HCT116 (cell line): ENCODE data around the gene CHD2. TPM values are rescaled to one million over a fixed set of nuclear protein-coding genes. Genes with fewer than 3 reads are reported as not detected.
A peak's percentile ranks its signal among the peaks of the same experiment; 100 is the strongest.

Source experiments
- ATAC-seq: fragments of 200-7000 bp; cut with Tn5 transposase; 2 replicates; pipeline ENCODE4 v1.9.1; 2020; ENCODE audit warnings: mild to moderate bottlenecking, moderate library complexity
- BruUV-seq: library from RNA; stranded (reverse); fragments of 400-500 nt; replicated peaks from 2 replicates; lab custom pipeline; 2021; lab: Mats Ljungman, UMichigan
- CTCF ChIA-PET: fragments of 300-600 bp; sonication (Branson Sonifier 250); formaldehyde crosslinking; loops from one replicate; lab custom pipeline; 2021; ENCODE audit warnings: antibody characterized with exemption; lab: Charles Lee
- POLR2A ChIA-PET: fragments of 300-600, 350-600 bp; sonication (Branson Sonifier 250); formaldehyde crosslinking; loops from one replicate; lab custom pipeline; 2021; ENCODE audit warnings: antibody characterized with exemption; lab: Charles Lee
- RAD21 ChIA-PET, 2 experiments: fragments of 300-600 bp; sonication (Branson Sonifier 250); formaldehyde crosslinking; loops; one replicate each; lab custom pipeline; 2023; ENCODE audit warnings: low total read pairs in 2 of 2; ENCODE audit not compliant: uncharacterized antibody in 2 of 2, unreplicated experiment in 2 of 2, low non-redundant PET in 1 of 2; lab: Charles Lee
- DNase-seq: peaks from one replicate; pipeline ENCODE4 v3.0.0-alpha.2; 2010; ENCODE audit warnings: low read depth, low spot score
- H2AFZ ChIP-seq: fragments of 200-600 bp; shearing (Covaris generic), sonication (generic); 2 replicates; pipeline ENCODE4 v1.6.1; 2017; ENCODE audit warnings: low read depth, mixed run types, mixed read lengths, antibody characterized with exemption, low read length; ENCODE audit not compliant: poor library complexity, severe bottlenecking
- H3K27ac ChIP-seq: 2 replicates; pipeline ENCODE4 v1.5.1; 2012; ENCODE audit warnings: low read depth, low read length
- H3K27me3 ChIP-seq: fragments of 200-600 bp; sonication (generic); 2 replicates; pipeline ENCODE4 v1.6.1; 2016; ENCODE audit warnings: mixed run types, low read length, mixed read lengths; ENCODE audit not compliant: insufficient read depth
- H3K36me3 ChIP-seq, 2 experiments: fragments of 200-500 bp in 1 of 2; fragments of 200-600 bp in 1 of 2; sonication (Bioruptor generic) in 1 of 2; sonication (generic) in 1 of 2; 2 replicates each; pipeline versions ENCODE4 v1.5.1 to v1.6.1; 2014 to 2016; ENCODE audit warnings: low read length in 2 of 2, inconsistent platforms in 1 of 2, mixed read lengths in 1 of 2, mixed run types in 1 of 2; ENCODE audit not compliant: insufficient read depth in 2 of 2, control insufficient read depth in 1 of 2
- H3K4me1 ChIP-seq, 2 experiments: fragments of 200-600 bp in 1 of 2; sonication (generic) in 1 of 2; 2 replicates each; pipeline versions ENCODE4 v1.5.1 to v1.6.1; 2012 to 2017; ENCODE audit warnings: low read length in 2 of 2, inconsistent platforms in 1 of 2, mild to moderate bottlenecking in 1 of 2, mixed read lengths in 1 of 2, mixed run types in 1 of 2, moderate library complexity in 1 of 2; ENCODE audit not compliant: insufficient read depth in 2 of 2, control insufficient read depth in 1 of 2
- H3K4me2 ChIP-seq: fragments of 200-600 bp; sonication (generic); 2 replicates; pipeline ENCODE4 v1.6.1; 2017; ENCODE audit warnings: mixed run types, low read length, mixed read lengths
- H3K4me3 ChIP-seq, 2 experiments: fragments of 200-600 bp in 1 of 2; sonication (generic) in 1 of 2; replicated peaks in 1 of 2; 2 replicates each; pipeline ENCODE4 v1.5.1; 2011 to 2016; ENCODE audit warnings: low read length in 2 of 2, control low read depth in 1 of 2, low read depth in 1 of 2, mild to moderate bottlenecking in 1 of 2, mixed read lengths in 1 of 2, mixed run types in 1 of 2
- H3K79me2 ChIP-seq: fragments of 200-600 bp; sonication (generic); 2 replicates; pipeline ENCODE4 v1.6.1; 2017; ENCODE audit warnings: mild to moderate bottlenecking, mixed run types, low read length, moderate library complexity, mixed read lengths; ENCODE audit not compliant: insufficient read depth
- H3K9ac ChIP-seq: fragments of 200-600 bp; sonication (generic); 2 replicates; pipeline ENCODE4 v1.6.1; 2016; ENCODE audit warnings: low read length, mixed read lengths
- H3K9me2 ChIP-seq: fragments of 200-600 bp; sonication (generic), shearing (Covaris generic); 2 replicates; pipeline ENCODE4 v1.6.1; 2017; ENCODE audit warnings: mixed run types, mild to moderate bottlenecking, moderate library complexity; ENCODE audit not compliant: insufficient read depth
- H3K9me3 ChIP-seq, 2 experiments: fragments of 200-500 bp in 1 of 2; fragments of 200-600 bp in 1 of 2; sonication (Bioruptor generic) in 1 of 2; sonication (generic) in 1 of 2; 2 replicates each; pipeline ENCODE4 v1.6.1; 2014 to 2017; ENCODE audit warnings: low read length in 2 of 2, mixed read lengths in 2 of 2, inconsistent platforms in 1 of 2, low read depth in 1 of 2, mild to moderate bottlenecking in 1 of 2, mixed run types in 1 of 2, moderate library complexity in 1 of 2; ENCODE audit not compliant: control insufficient read depth in 1 of 2, insufficient read depth in 1 of 2
- H4K20me1 ChIP-seq: fragments of 200-600 bp; sonication (generic), shearing (Covaris generic); 2 replicates; pipeline ENCODE4 v1.6.1; 2017; ENCODE audit warnings: mixed run types, mild to moderate bottlenecking, moderate library complexity; ENCODE audit not compliant: insufficient read depth
- CBX3 ChIP-seq: IDR thresholded peaks from 2 replicates; pipeline ENCODE4 v1.6.1; 2012; ENCODE audit warnings: low read depth
- CEBPB ChIP-seq: IDR thresholded peaks from 2 replicates; pipeline ENCODE4 v1.6.1; 2012; ENCODE audit warnings: low read depth
- CTCF ChIP-seq, 3 experiments: fragments of 200-600 bp in 1 of 3; sonication (generic) in 1 of 3; IDR thresholded peaks in 2 of 3; conservative IDR thresholded peaks in 1 of 3; 2 replicates each; pipeline ENCODE4 v1.5.1; 2012 to 2017; ENCODE audit warnings: low read depth in 2 of 3, low read length in 2 of 3, antibody characterized with exemption in 1 of 3, borderline replicate concordance in 1 of 3, control low read depth in 1 of 3, mild to moderate bottlenecking in 1 of 3, mixed read lengths in 1 of 3, mixed run types in 1 of 3, moderate library complexity in 1 of 3; ENCODE audit not compliant: insufficient read depth in 1 of 3
- FOSL1 ChIP-seq: IDR thresholded peaks from 2 replicates; pipeline ENCODE4 v1.6.1; 2012; ENCODE audit warnings: low read depth
- MAX ChIP-seq: IDR thresholded peaks from 2 replicates; pipeline ENCODE4 v1.6.1; 2012
- RAD21 ChIP-seq: IDR thresholded peaks from 2 replicates; pipeline ENCODE4 v1.6.1; 2012; ENCODE audit warnings: low read depth, mild to moderate bottlenecking
- SIN3A ChIP-seq: IDR thresholded peaks from 2 replicates; pipeline ENCODE4 v1.6.1; 2012; ENCODE audit warnings: low read depth
- SP1 ChIP-seq: IDR thresholded peaks from 2 replicates; pipeline ENCODE4 v1.6.1; 2012; ENCODE audit warnings: low read depth
- SRF ChIP-seq: IDR thresholded peaks from 2 replicates; pipeline ENCODE4 v1.6.1; 2012; ENCODE audit warnings: low read depth
- YY1 ChIP-seq: IDR thresholded peaks from 2 replicates; pipeline ENCODE4 v1.6.1; 2011; ENCODE audit warnings: low read length, low read depth, moderate library complexity, mild to moderate bottlenecking; ENCODE audit not compliant: insufficient replicate concordance; ENCODE audit errors: extremely low read depth
- ZBTB33 ChIP-seq: IDR thresholded peaks from 2 replicates; pipeline ENCODE4 v1.6.1; 2011; ENCODE audit warnings: mild to moderate bottlenecking, low read length, moderate library complexity; ENCODE audit not compliant: insufficient replicate concordance; ENCODE audit errors: extremely low read depth
- ZNF274 ChIP-seq: fragments of 200-500 bp; sonication (Bioruptor generic); IDR thresholded peaks from 2 replicates; pipeline ENCODE4 v1.6.1; 2014; ENCODE audit warnings: mild to moderate bottlenecking, low read depth, low read length, inconsistent platforms
- intact Hi-C: fragments of 100-400 bp; cut with micrococcal nuclease; formaldehyde crosslinking; loops from 2 replicates; pipeline ENCODE4 v1.10.0; 2022
- total RNA-seq: library from RNA; stranded (reverse); gene quantifications from one replicate; pipeline ENCODE4 v1.2.1, GENCODE V29; 2021; ENCODE audit not compliant: unreplicated experiment
- TF ChIP-seq, protein P1 (sequence below): IDR thresholded peaks from 2 replicates; pipeline ENCODE4 v1.6.1; 2012

Gene CHD2
- total RNA-seq, 1 experiment from 2014 or later: 116 TPM

GRCh38 chr15:92981333-92981732 lies 81.2 kb downstream of the CHD2 start (continued):
- peak; percentile 64; the same call in 1 of the 2 replicates for TF ChIP-seq FOSL1

- no peaks in the 10 kb centered on the region for H3K9me3 ChIP-seq
- DNase-seq (no peak), ATAC-seq (no peak)
- H3K27me3 ChIP-seq: no peaks in the 10 kb centered on the region
- H3K4me1 ChIP-seq: peaks cover 0 to 24% of the 10 kb centered on the region in 2 experiments; a peak in 1 of 4 replicates
- peaks cover 55 to 82% of the 10 kb centered on the region in 2 experiments for H3K36me3 ChIP-seq
- peaks cover 58% of the 10 kb centered on the region; the same call in 1 of the 2 replicates for H3K79me2 ChIP-seq
- no TSS peak for BruUV-seq
- H3K27ac ChIP-seq: no peak overlapping the region
- ChIA-PET RAD21 (no interaction called here), POLR2A (no interaction called here), CTCF (no interaction called here)
- intact Hi-C loops: no loop called here
- no peak overlapping the region for H3K9ac ChIP-seq
- H2AFZ ChIP-seq: no peak overlapping the region
- H3K4me3 ChIP-seq: no peak overlapping the region
- peaks cover 7% of the 10 kb centered on the region; the same call in 1 of the 2 replicates for H4K20me1 ChIP-seq
- H3K9me2 ChIP-seq: no peaks in the 10 kb centered on the region
- no peak overlapping the region for H3K4me2 ChIP-seq
- TF ChIP-seq CEBPB (no peak), CTCF (IDR thresholded peaks at IDR 0.05 in 2 of 3, conservative IDR thresholded peaks at IDR 0.05 in 1 of 3; ENCODE audit: borderline replicate concordance in 1 of 3, insufficient read depth in 1 of 3, low read depth in 2 of 3, low read length in 2 of 3) (no peak), RAD21 (no peak), ZBTB33 (no peak), MAX (no peak), ZNF274 (no peak), SIN3A (no peak), YY1 (no peak), CBX3 (no peak), SRF (no peak), SP1 (no peak)
- TF ChIP-seq, protein P1, sequence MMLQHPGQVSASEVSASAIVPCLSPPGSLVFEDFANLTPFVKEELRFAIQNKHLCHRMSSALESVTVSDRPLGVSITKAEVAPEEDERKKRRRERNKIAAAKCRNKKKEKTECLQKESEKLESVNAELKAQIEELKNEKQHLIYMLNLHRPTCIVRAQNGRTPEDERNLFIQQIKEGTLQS: no peak
Measured at GRCh38 chr15:92984161-92984560, 84.0 kb downstream of the CHD2 start.
